ENCODE data around the gene TSPEAR.

GRCh38 chr21:44724196-44724595, 12.8 kb upstream of the TSPEAR start:
- TF ChIP-seq, protein P1, sequence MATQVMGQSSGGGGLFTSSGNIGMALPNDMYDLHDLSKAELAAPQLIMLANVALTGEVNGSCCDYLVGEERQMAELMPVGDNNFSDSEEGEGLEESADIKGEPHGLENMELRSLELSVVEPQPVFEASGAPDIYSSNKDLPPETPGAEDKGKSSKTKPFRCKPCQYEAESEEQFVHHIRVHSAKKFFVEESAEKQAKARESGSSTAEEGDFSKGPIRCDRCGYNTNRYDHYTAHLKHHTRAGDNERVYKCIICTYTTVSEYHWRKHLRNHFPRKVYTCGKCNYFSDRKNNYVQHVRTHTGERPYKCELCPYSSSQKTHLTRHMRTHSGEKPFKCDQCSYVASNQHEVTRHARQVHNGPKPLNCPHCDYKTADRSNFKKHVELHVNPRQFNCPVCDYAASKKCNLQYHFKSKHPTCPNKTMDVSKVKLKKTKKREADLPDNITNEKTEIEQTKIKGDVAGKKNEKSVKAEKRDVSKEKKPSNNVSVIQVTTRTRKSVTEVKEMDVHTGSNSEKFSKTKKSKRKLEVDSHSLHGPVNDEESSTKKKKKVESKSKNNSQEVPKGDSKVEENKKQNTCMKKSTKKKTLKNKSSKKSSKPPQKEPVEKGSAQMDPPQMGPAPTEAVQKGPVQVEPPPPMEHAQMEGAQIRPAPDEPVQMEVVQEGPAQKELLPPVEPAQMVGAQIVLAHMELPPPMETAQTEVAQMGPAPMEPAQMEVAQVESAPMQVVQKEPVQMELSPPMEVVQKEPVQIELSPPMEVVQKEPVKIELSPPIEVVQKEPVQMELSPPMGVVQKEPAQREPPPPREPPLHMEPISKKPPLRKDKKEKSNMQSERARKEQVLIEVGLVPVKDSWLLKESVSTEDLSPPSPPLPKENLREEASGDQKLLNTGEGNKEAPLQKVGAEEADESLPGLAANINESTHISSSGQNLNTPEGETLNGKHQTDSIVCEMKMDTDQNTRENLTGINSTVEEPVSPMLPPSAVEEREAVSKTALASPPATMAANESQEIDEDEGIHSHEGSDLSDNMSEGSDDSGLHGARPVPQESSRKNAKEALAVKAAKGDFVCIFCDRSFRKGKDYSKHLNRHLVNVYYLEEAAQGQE (IDR thresholded peaks at IDR 0.05; ENCODE audit: insufficient read depth in 1 of 2, low read depth in 2 of 2, low read length in 1 of 2), result no peak
- no peak for TF ChIP-seq POLR2AphosphoS5 (IDR thresholded peaks at IDR 0.05; ENCODE audit: low read depth, low read length)
